Kidney epithelial cell (primary cell): ENCODE data around the gene GRB14. TPM values are rescaled to one million over a fixed set of nuclear protein-coding genes. Genes with fewer than 3 reads are reported as not detected.

Experiments used
- DNase-seq: peaks from one replicate; pipeline ENCODE4 v3.0.0-alpha.2; 2010; ENCODE audit warnings: low read depth
- H3K27me3 ChIP-seq: 2 replicates; pipeline ENCODE4 v1.6.0; 2011; ENCODE audit warnings: low read length; ENCODE audit not compliant: control insufficient read depth, insufficient read depth
- H3K36me3 ChIP-seq: 2 replicates; pipeline ENCODE4 v1.5.1; 2011; ENCODE audit warnings: low read length; ENCODE audit not compliant: control insufficient read depth, insufficient read depth
- H3K4me3 ChIP-seq: 2 replicates; pipeline ENCODE4 v1.5.1; 2011; ENCODE audit warnings: low read depth, mild to moderate bottlenecking, control low read depth, low read length
- CTCF ChIP-seq: IDR thresholded peaks from 2 replicates; pipeline ENCODE4 v1.5.1; 2011; ENCODE audit warnings: mild to moderate bottlenecking, moderate library complexity, low read length, control low read depth, inconsistent platforms; ENCODE audit not compliant: insufficient read depth, poor library complexity, severe bottlenecking
- total RNA-seq: library from RNA; depleted of rRNA; stranded (reverse); fragments of >200 nt; gene quantifications from 2 replicates; pipeline ENCODE4 v1.2.3, GENCODE V29; 2015

GRB14 gene
- total RNA-seq, 1 donor from 2014 or later = 9.2 TPM

GRCh38 chr2:164609790-164610189, 11.5 kb downstream of the GRB14 start:
- Histone ChIP-seq H3K27me3 (no peaks in the 10 kb centered on the region), H3K4me3 (no peak overlapping the region), H3K36me3 (peaks cover 2% of the 10 kb centered on the region)
- TF ChIP-seq CTCF = no peak
- DNase-seq = no peak

GRCh38 chr2:164606557-164606956, 14.7 kb downstream of the GRB14 start:
- no peak for TF ChIP-seq CTCF
- no peak for DNase-seq
- H3K27me3 ChIP-seq = no peaks in the 10 kb centered on the region
- H3K36me3 ChIP-seq = no peaks in the 10 kb centered on the region
- H3K4me3 ChIP-seq = no peak overlapping the region

GRCh38 chr2:164605295-164605694, 16.0 kb downstream of the GRB14 start:
- no peak overlapping the region for H3K4me3 ChIP-seq
- no peaks in the 10 kb centered on the region for H3K36me3 ChIP-seq
- no peaks in the 10 kb centered on the region for H3K27me3 ChIP-seq
- no peak for TF ChIP-seq CTCF
- no peak for DNase-seq

GRCh38 chr2:164600763-164601162, 20.5 kb downstream of the GRB14 start:
- no peak for TF ChIP-seq CTCF
- no peaks in the 10 kb centered on the region for H3K27me3 ChIP-seq
- H3K36me3 ChIP-seq = no peaks in the 10 kb centered on the region
- DNase-seq = no peak
- H3K4me3 ChIP-seq = no peak overlapping the region

- peak; percentile 83 for TF ChIP-seq CTCF
- H3K27me3 ChIP-seq = no peaks in the 10 kb centered on the region
- no peaks in the 10 kb centered on the region for H3K36me3 ChIP-seq
- H3K4me3 ChIP-seq = no peak overlapping the region
- no peak for DNase-seq
These were observed 21.2 kb downstream of the GRB14 start for GRCh38 chr2:164599954-164600589.

GRCh38 chr2:164597983-164598382, 23.3 kb downstream of the GRB14 start:
- no peaks in the 10 kb centered on the region for H3K27me3 ChIP-seq
- TF ChIP-seq CTCF = no peak
- no peaks in the 10 kb centered on the region for H3K36me3 ChIP-seq
- H3K4me3 ChIP-seq = no peak overlapping the region
- no peak for DNase-seq
